Measurements from ENCODE around the gene LMNTD1.
"Not testable (repeated sequence)": the region's sequence is repeated elsewhere in the genome, so short reads cannot be mapped to it uniquely, and the experiment has no call there.

The LMNTD1 gene

DNA sequence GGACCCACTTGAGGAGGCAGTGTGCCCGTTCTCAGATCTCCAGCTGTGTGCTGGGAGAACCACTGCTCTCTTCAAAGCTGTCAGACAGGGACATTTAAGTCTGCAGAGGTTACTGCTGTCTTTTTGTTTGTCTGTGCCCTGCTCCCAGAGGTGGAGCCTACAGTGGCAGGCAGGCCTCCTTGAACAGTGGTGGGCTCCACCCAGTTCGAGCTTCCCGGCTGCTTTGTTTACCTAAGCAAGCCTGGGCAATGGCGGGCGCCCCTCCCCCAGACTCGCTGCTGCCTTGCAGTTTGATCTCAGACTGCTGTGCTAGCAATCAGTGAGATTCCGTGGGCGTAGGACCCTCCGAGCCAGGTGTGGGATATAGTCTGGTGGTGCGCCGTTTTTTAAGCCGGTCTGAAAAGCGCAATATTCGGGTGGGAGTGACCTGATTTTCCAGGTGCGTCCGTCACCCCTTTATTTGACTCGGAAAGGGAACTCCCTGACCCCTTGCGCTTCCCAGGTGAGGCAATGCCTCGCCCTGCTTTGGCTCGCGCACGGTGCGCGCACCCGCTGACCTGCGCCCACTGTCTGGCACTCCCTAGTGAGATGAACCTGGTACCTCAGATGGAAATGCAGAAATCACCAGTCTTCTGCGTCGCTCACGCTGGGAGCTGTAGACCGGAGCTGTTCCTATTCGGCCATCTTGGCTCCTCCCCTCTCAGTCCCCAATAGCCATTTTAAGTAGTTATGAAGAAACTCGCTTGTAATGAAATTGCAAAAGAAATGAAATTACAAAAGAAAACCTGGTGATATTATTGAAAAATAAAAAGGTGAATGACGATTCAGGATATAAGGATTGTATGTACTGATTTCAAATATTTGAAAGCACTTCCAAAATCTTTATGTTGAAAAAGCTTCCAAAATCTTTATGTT, 63.9 kb downstream of the LMNTD1 start:
- not testable (repeated sequence) for DNase-seq (ENCODE audit: low read depth)

GRCh38 chr12:25482625-25483024, 70.5 kb downstream of the LMNTD1 start:
- DNase-seq (ENCODE audit: low read depth), result no peak

GRCh38 chr12:25480145-25480544, 72.9 kb downstream of the LMNTD1 start:
- no peak for DNase-seq (ENCODE audit: low read depth)

DNA sequence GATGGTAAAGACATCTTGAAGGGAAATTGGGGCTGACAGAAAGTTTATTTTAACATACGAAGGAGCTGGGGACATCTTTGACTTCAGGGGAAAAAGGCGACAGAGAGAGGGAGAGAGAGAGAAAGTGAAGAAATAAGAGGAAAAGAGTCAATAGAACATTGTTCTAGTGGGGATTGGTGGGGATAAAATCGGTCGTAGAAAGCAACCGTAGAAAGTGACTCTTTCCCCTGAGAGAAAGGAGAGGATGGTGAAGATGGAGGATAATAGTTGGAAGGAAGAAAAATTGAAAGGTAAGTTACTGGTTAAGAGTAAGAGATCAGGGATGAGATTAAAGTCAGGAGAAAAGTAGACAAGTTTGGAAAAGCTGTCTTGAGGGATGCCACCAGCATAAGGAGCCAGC, 75.9 kb downstream of the LMNTD1 start:
- no peak for DNase-seq (ENCODE audit: low read depth)

GRCh38 chr12:25472453-25472852, 80.6 kb downstream of the LMNTD1 start:
- no peak for DNase-seq (ENCODE audit: low read depth)

DNA sequence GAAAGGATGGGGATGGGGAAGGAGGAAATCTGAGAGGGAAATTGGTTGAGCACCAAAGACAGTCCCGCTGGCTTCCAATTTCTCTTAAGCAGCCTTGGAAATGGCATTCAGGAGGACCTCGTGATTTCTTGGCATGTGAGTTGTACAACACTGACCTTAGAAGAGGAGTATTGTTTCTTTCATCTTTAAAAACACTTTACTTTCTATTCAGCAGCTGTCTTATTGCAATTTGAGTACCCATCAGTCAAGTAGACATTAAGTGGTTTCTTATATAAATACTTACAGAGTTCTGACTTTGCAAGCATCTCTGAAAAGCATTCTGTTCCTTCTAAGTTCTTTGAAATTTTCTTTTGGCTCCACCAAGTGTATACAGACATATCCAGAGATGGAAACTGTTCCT, 83.2 kb downstream of the LMNTD1 start:
- DNase-seq (ENCODE audit: low read depth), result no peak

- no peak for DNase-seq (ENCODE audit: low read depth)
Measured at GRCh38 chr12:25469368-25469767, 83.7 kb downstream of the LMNTD1 start.

DNA sequence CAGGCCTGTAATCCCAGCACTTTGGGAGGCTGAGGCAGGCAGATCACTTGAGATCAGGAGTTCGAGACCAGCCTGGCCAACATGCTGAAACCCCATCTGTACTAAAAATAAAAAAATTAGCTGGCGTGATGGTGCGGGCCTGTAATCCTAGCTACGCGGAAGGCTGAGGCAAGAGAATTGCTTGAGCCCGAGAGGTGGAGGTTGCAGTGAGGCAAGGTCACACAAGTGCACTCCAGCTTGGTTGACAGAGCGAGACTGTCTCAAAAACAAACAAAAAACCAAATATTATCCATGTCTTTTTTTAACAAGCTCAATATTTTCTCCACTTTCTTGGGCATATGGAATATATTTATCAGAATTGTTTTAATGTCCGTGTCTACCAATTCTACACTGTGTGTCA, 89.6 kb downstream of the LMNTD1 start:
- DNase-seq (ENCODE audit: low read depth), result no peak

DNA sequence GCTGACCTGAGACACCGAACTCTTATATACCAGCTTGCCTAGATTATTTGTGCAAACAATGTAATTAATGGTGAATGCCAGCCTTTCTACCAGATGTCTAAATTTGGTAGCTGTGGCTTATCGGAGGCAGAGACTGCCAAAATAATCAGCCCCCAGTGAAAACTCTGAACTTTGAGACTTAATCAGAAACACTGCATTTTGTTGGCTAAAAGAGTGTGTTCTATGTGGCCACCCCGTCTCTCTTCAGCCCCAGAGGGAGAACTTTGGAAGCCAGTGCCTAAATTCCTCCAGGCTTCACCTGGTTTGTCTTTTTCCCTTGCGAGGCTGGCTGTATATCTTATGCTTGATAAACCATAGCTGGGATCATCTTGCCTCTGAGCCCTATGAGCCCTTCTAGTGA, 90.1 kb downstream of the LMNTD1 start:
- DNase-seq (ENCODE audit: low read depth), result no peak

- DNase-seq (ENCODE audit: low read depth), result no peak
Measured at GRCh38 chr12:25459541-25459951, 93.5 kb downstream of the LMNTD1 start.

GRCh38 chr12:25458047-25458552, 95.0 kb downstream of the LMNTD1 start:
- peak; percentile 86 for DNase-seq (ENCODE audit: low read depth)

DNA sequence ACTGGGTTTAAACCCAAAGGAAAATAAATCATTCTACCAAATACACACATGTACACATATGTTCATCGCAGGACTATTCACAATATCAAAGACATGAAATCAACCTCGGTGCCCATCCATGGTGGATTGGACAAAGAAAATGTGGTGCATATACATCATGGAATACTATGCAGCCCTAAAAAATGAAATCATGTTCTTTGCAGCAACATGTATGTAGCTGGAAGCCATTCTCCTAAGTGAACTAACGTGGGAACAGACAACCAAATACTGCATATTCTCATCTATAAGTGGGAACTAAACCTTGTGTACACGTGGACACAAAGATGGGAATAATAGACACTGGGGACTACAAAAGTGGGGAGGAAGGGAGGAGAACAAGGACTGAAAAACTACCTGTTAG, 96.6 kb downstream of the LMNTD1 start:
- DNase-seq (ENCODE audit: low read depth), result no peak

DNA sequence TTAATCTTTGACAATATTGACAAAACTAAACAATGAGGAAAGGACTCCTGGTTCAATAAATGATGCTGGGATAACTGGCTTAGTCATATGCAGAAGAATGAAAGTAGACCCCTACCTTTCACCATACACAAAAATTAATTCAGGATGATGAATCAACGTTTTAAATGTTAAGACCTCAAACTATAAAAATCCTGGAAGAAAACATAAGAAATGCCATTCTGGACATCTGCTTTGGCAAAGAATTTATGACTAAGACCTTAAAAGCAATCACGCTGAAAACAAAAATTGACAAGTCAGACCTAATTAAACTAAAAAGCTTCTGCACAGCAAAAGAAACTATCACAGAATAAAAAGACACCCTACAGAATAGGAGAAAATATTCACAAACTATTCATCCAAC, 97.4 kb downstream of the LMNTD1 start:
- DNase-seq (ENCODE audit: low read depth), result no peak

DNA sequence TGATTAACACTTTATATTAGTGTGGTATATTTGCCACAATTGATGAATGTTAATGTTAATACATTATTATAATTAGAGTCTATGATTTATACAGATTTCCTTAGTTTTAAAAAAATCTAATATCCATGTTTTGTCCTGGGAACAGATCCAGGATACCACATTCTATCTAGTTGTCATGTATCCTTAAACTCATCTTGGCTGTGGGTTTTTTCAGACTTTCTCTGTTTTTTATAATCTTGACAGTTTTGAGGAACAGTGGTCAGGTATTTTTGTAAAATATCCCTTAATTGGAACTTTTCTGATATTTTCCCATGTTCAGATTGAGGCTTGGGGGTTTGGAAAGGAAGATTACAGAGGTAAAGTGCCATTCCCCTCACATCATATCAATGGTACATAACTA, 104.1 kb downstream of the LMNTD1 start:
- no peak for DNase-seq (ENCODE audit: low read depth)

DNA sequence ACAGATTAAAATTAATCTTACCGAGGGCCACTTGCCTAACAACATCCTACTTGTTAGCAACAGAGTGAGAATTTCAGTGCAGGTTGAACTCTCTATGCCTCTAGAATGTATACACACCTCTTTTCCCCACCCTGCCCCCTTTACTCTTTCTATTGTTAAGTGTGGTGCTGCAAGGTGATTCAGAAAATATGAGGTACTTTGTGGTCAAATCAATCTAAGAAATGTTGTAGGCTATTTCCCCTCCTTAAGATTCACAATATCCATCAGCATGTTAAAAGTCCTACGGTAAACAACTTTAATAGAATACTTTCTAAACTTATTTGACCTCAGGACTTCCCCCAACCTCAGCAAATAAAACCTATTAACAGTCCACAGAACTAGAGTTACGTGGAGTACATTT, 106.0 kb downstream of the LMNTD1 start:
- no peak for DNase-seq (ENCODE audit: low read depth)

DNA sequence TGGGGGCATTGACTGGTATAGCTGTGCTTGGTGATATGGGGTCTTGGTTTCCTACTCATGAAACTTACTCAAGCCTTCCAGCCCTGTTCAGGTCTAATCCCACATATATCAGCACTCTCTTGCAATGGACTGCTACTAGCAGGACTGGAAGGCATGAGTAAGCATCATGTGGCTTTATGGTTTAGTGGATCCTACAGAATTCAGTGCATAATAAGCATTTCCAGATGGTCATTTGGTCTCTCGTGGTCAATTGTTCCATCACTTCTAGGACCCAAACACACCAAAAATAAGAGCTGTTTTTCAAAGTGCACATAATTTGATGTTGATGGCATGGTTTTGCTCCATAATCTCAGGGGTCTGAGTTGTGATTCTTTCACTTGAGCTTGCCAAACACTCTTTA, 114.4 kb downstream of the LMNTD1 start:
- peak; percentile 23 for DNase-seq (ENCODE audit: low read depth)

GRCh38 chr12:25436206-25437030, 116.7 kb downstream of the LMNTD1 start:
- peak; percentile 85 for DNase-seq (ENCODE audit: low read depth)

GRCh38 chr12:25435431-25435830, 117.7 kb downstream of the LMNTD1 start:
- no peak for DNase-seq (ENCODE audit: low read depth)

- no peak for DNase-seq (ENCODE audit: low read depth)
Measured at GRCh38 chr12:25434515-25434914, 118.6 kb downstream of the LMNTD1 start.

DNA sequence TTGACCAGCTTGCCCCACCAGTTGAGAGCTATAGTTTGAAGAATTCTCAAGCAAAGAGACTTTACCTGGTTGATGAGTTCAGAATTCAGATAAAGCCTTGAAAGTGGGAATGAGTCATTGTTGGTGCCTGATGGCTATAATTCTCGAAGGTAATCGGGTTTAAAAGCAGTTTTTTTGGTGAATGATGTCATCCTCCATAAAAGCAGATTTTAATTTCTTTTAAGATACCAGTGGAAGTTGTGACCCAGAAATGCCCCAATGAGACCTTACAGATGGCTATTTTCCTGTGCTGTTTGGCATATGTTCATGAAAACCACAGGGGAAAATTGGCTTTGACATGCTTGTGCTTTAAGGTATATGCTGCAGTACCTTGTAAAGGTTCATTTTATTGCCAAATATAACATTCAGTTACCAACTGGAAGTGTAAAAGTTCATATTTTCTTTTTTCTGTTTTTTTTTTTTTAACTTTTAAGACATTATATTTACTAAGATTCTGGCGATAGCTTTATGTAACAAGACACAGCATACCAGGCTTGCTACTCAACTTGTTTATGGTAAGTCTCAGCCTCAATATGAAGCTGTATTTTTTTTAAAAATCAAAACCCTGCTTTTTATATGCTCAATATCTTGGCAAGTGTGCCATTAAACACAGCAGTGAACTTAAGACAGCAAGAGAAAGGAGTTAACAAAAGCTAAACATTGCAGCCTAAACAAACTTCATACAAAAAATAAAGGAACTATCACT, 119.3 kb downstream of the LMNTD1 start:
- no peak for DNase-seq (ENCODE audit: low read depth)

DNA sequence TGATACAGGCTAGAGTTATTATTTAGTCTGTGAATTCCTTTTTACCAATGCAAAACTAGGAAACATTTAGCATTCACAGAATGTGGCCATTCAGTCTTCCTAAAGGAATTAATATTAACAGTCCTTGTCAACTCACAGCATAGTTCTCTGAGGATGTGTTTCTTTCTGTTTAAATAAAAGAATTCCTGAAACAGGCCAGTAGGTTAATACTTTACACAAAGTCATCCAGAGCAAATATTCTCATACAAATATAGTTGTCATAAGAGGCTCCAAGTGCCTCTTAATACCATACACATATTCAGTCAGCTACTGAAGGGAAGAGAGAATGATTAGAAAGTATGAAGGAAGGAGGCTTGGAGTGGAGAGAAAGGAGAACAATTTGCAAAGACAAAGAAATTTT, 120.1 kb downstream of the LMNTD1 start:
- DNase-seq (ENCODE audit: low read depth), result no peak
